Stimulated activated CD8-positive, alpha-beta memory T cell treated with anti-CD3 and anti-CD28 coated beads, Interleukin-15, amount 100 ng/mL, for 4 hours (primary cell): ENCODE data around the gene UBD.

Experiments used
- DNase-seq, 2 donors: peaks; one replicate each; pipeline ENCODE4 v3.0.0-alpha.2; 2020; ENCODE audit warnings: low read depth in 2 of 2

UBD gene

DNA sequence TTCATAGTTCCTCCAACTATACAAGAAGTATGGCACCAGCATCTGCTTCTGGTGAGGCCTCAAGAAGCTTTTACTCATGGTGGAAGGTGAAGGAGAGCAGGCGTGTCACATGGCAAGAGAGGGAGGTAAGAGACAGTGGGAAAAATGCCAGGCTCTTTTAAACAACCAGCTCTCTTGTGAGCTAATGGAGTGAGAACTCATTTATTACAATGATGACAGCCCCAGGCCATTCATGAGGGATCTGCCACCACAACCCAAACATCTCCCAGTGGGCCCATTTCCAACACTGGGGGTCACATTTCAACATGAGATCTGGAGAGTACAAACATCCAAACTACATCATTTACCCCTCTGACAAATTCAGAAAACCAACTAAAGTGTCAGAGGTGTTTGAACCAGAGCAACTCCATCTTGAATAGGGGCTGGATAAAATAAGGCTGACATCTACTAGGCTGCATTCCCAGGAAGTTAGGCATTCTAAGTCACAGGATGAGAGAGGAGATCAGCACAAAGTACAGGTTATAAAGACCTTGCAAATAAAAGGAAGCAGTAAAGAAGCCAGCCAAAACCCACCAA, 2.2 kb upstream of the UBD start:
- DNase-seq = no peak

DNA sequence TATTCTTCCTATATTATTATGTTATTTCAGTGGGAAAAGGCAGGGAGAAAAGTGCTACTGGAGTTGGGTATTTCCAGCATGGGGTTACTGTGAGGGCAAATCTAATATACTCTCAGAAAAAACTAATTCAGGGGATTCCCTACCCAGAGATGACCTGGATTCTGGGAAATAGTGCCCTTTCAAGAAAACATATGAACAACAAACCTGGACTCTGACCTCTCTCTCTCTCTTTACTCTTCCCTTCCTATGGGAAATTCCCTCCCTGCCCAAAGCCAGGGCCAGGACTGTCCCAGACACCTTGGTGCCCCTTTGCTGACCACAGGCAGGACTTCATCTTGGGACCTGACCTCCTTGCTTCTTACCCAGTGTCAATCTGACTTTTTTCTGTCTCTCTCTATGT, 1.6 kb upstream of the UBD start:
- no peak for DNase-seq

DNA sequence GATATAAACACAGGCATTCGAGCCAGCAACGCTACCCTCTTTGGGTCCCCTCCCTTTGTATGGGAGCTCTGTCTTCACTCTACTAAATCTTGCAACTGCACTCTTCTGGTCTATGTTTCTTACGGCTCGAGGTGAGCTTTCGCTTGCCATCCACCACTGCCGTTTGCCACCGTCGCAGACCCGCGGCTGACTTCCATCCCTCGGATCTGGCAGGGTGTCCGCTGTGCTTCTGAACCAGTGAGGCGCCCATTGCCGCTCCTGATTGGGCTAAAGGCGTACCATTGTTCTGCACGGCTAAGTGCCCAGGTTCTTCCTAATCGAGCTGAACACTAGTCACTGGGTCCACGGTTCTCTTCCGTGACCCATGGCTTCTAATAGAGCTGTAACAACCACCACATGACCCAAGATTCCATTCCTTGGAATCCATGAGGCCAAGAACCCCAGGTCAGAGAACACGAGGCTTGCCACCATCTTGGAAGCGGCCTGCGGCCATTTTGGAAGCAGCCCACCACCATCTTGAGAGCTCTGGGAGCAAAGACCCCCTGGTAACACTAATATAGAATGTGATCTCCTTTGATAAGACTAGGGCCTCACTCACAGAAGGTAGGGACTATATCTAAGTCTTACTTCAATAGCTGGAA, 973 bp downstream of the UBD start:
- no peak for DNase-seq

DNA sequence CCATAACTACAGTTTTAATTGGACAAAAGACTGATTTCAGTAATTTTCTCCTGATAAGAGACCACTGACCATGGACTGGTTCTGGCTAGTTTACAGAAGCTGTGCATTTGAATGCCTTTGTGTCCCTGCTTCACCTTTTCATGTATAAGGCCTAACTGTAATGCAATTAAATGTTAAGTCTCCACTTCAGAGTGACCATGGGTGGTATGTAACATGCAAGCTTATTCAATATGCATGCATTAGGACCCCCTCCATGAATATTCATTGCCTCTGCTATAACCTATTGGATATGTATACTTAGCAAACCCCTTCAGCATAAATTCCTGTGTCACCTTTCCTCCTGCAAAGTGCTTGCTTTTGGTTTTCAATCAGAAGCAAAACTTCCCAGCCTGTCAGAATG, 2.2 kb downstream of the UBD start:
- DNase-seq = no peak

DNA sequence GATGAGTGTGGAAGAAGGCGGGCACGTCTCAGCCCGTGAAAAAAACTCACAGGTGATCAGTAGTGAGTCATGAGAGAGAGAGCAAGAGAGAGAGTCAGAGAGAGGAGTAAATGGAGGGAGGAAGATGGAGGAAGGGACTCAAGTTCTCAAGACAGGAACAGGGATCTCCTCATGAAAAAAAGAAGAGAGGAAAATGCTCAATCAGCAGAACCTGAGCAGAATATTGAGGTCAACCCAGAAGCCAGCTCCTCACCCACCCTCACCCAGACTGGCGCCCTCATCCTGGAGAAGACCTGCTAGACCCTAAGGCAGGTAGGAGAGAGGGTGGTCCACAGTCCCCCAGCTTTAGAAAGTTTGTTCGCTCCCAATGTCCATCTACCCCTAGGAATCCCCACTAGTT, 4.8 kb downstream of the UBD start:
- no peak for DNase-seq

DNA sequence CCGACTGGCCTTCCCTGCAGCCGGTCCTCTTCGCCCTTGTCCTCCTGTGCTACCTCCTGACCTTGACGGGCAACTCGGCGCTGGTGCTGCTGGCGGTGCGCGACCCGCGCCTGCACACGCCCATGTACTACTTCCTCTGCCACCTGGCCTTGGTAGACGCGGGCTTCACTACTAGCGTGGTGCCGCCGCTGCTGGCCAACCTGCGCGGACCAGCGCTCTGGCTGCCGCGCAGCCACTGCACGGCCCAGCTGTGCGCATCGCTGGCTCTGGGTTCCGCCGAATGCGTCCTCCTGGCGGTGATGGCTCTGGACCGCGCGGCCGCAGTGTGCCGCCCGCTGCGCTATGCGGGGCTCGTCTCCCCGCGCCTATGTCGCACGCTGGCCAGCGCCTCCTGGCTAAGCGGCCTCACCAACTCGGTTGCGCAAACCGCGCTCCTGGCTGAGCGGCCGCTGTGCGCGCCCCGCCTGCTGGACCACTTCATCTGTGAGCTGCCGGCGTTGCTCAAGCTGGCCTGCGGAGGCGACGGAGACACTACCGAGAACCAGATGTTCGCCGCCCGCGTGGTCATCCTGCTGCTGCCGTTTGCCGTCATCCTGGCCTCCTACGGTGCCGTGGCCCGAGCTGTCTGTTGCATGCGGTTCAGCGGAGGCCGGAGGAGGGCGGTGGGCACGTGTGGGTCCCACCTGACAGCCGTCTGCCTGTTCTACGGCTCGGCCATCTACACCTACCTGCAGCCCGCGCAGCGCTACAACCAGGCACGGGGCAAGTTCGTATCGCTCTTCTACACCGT, 6.1 kb downstream of the UBD start:
- DNase-seq = no peak

DNA sequence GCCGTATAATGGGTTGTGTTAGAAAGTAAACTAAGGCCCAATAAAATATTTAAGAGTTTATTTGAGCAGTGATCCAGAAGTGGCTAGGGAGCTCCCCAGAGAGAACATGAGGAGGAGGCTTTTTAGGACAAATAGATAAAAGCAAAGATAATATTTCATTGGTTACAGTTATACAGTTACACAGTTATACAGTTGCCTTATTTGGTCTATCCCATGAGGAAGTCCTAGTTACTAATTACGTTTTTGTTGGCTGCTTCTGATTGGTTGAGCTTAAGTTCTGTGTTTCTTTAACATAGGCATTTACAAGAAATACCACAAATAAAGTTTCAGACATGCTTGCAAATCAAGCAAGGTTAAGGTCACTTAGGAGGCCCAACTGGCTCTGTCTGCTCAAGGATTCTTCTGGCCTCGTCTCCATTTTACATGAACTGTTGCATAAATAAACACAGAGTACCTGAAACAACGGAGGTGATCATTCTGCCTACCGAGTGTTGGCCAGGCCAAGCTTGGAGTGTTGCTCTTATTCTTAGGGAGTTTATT, 7.0 kb downstream of the UBD start:
- no peak for DNase-seq

DNA sequence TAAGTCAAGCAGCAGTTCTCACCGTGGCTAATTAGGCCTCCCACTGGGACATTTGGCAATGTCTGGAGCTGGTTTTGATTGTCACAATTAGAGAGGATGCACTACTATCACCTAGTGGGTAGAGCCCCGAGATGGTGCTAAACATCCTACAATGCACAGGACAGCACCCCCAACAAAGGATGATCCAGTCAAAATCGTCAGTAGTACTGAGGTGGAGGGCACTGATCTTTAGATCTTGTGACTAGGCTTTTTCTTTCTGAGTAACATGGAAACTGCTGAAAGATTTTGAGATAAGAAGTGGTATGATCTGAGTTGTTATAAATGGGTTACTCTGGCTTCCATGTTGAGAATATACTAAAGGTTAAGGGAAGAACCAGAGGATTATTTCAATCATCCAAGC, 12.0 kb downstream of the UBD start:
- no peak for DNase-seq

DNA sequence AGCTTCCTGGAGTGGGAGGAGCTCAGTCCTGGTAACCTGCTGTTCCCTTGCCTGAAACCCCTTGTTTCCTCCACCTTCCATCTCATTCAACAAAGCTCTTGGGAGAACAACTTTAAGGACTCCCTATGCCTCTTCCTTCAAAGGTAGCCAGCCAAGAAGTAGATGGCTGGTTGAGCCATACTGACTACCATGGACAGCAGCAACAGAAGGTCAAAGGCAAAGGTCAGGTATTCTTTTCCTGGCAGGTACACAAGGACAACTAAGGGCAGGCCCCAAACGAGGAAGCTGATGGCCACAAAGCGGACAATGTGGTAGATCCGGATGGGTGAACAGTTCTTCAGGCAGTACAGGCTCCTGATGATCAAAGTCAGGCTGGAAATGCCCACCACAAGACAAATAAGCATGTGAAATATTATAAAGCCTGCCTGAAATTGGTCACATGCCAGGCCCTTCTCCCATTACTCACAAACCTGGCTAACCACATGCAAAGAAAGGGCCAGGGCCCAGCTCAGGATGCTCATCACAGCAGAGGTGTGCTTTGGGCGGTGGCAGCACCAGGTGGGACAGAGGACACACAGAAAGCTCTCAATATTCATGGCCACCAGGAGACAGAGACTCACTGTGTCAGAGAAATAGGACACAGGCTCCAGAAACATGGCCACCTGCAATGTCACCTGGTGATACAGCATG, 21.7 kb downstream of the UBD start:
- DNase-seq = no peak

DNA sequence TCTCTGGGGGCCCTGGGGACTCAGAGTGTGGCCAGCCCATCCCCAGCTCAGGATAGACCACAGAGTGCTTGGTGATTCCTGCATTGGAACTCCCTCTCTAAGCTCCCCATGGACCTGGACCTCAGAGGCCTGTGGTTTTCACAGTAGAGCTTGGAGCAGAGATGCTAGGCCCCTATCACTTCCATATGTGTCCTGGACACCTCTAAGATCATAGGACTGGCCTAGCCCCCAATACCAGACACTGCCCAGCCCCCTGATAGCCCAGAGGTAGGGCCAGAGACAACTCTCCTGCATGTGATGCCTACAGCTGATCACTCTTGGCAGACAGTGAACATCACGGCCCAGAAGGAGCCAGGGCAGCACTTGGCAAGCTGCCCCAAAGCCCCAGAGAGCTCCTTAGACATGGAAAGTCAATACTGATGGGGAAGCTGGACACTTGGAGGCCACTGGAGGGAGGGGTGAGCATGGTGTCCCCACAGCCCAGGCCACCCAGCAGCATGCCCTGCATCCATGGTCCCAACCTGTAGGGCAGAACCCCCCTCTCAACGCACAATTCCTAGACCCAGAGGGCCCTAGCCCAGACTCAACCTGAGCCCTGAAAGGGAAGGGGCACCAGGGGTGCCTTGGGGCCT, 27.1 kb downstream of the UBD start:
- DNase-seq = no peak

DNA sequence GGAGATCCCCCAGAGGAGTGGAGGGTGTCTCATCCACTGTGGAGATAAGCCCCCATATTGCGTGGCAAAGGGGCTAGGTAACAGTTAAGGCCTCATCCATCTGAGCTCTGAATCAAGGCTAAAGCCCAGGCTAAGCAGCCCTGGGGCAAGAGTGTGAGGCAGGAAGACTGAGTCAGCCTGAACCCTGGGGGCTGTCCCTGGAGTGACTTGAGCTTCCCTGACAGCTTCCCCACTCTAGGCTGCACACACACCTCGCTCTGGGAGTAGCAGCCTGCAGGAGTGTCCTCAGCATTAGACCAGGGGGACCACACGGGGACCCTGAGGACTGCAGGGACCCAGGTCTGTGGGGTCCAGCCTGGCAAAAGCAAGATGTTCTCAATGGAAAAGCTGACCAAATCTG, 27.9 kb downstream of the UBD start:
- DNase-seq = no peak

DNA sequence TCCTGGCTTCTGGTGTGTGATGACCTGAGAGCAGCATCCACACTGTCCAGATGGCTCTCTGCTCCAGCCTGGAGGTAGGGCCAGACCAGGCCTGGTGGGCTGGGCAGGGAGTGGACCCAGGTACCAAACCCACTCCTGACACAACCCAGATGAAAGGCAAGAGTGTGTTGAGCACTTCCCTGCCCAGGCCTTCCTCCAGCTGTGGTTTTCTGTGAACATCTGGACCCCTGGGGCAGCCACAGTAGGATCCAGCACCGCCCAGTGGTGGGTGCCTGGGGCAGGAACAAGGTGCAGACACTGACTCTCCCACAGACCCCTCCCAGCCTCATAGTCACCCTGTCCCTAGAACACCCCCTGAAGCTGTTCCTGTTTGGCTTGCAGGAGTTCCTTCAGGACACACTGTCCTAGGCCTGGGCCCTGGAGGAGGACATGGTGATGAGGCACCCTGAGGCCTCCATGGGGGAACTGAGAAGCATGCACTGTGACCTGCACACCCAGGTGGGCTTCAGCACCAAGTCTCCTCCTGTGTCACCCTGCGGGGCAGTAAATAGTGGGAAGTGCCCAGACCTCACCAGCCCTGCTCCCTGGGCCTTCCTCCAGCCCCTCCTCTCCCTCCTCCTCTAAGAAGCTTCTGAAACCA, 28.7 kb downstream of the UBD start:
- DNase-seq = no peak

DNA sequence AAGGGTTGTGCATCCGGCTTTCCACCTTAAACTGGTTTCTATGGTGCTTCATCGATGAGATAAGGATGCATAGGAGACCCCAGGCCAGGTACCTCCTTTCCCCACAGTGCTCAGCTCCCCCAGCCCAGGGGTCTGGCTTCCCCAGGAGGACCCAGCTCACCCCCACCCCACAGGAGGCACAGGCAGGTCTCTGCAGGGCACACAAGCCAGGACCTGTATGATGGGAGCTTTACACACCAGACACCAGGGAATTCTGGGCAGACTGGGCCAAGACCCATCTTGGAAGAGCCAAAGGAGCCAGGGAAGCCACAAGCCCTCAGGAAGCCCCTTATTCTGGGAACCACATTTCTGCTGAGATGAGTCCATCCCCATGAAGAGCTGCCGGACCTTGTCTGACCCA, 29.6 kb downstream of the UBD start:
- DNase-seq = no peak

DNA sequence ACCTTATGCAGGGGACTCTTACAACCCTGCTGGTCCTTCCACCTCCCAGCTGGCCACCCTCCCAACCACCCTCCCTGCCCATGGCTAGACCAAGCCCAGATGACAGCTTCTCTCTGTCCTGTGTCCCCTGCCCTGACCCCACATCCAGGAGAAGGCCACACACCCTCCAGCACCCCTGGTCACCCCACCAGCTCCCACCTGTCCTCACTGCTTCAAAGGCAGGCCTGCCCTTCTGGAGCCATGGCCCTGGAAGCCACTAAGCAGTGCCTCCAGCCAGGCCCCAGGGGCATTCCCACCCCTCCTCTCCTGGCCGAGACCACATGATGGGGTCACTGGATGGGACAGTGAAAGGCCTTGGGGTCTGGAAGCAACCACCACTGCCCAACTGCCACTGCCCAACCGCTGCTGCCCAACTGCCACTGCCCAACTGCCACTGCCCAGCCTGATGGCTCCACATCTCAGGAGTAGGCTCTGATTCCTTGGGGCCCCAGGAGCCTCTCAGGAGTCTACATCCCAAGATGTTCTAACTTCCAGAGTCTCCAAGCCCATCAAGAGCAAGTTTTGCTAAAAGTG, 30.5 kb downstream of the UBD start:
- DNase-seq = no peak

DNA sequence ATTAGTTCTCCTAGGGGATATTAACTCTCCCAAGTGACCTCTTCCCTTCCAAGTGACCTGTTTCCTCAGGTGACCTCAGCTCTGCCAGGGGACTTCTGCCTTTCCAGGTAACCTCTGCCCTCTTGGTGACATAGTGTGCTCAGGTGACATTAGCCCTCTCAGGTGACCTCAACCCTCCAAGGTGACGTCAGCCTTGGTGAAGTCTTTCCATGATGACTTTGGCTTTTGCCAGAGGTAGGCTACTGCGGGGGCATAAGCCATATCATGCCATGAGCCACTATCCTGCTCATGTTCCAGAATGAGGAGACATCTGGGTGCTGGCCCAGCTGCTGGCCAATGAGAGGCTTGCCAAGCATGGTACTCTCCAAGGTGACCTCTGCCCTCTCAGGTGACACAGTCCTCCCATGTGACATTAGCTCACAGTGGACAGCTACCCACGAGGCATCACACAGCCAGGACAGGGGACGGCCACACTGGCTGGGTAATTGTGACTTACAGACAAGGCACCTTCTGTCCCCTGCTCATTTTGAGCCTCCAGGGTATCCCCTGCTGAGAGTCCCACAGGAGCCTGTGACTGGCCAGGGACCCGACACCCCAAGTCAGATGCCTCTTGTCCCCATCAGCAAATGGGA, 31.1 kb downstream of the UBD start:
- no peak for DNase-seq

DNA sequence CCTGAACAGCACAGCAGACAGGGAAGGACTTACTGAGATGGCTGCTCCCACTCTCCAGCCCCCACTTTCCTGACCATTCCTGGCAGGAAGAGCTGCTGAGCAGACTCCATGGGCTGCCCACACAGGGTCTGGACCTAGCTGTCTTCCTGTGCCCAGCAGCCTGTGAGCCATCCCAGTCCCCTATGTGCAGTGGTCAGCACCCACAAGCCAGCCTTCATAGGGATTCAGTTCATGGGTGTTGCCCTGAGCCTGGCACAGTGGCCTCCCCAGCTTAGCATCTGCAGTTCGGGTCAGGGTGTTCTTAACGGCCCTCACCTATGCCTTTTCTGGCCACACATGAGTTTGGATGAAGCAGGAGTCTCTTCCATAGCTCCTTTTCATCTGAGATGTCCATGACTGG, 32.0 kb downstream of the UBD start:
- no peak for DNase-seq

DNA sequence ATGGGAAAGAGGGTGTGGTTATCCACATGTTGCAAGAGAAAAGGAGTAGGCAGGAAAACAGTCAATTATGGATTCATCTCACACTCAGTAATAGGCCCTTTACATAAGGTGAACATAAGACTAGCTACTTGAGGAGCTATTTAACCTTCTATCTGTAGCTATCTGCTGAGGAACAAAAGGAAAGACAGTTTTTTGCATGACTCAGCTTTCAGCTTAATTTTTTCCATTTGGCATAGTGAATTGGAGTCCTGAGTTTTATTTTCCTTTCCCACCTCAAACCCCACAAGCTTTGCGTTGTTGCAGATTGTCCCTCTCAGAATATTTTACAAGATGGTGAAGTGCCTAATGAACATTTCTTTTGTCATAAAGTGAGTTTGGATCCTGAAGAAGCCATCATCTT, 32.4 kb downstream of the UBD start:
- no peak for DNase-seq

DNA sequence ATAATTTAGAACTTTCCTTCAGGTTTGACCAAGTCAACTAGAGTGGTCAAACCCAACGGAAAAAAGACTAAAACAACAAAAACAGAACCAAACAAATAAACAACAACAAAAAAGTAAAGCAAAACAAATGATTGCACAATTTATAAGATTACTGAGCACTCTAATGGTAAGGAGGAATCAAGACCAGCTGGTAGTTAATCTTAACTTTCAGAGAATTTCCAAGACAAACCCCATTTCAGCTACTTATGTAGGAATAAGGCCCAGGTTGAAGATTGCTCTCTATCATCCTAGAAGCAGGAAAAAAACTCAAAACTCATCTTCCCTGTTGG, 34.3 kb downstream of the UBD start:
- no peak for DNase-seq

DNA sequence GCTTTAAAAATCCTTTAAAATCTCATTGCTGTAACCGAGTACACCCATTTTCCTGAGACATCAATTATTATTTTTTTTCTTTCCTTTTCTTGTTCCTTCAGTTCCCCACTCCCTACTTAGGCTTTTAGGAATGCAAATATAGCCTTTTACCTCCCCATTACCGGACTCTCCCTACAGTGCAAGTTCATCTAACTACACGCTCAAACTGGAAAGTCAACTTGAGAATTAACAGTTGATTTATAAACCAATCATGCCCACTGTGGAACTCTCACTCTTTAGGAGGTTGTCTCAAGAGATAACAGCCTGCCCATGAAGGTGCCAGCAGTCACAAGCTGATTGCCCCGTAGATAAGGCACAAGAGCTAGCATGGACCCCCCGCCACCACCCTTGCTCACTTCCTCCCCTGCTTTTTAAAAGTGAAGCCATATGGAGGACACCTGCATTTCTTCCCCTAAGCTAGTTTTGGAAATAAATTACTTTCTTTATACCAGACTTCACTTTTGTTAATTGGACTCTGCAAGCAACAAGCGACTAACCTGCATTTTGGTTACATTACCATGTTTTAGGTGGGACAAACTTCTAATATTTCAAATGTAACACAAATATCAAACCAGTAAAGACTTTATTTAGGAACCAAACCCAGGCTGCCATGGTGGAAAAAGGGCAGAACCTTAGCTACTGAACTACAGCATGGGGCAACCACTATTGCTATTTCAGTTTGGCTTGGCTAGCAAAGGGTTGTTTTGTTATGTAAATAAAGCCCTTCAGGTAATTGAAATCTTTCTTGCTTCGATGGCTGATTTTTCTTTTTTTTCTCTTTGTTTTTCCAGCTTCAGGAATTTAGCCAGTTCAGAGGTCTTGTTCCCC, 34.9 kb downstream of the UBD start:
- no peak for DNase-seq

DNA sequence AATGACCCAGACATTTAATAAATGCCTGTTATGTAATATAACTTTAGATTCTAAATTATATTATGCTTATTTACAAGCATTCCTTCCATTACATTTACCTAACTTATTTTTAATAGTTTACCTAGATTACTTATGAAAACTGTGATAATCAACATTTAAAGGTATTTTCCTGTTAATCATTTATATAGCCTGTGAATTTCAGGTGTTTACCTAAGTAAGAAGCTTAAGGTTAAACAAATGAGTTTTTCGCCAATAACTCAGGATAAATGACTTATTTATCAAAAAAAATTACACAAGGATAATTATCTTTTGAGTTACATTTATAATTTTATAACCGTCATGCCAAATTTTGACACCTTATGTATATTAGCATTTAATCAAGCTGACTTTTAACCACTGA, 35.5 kb downstream of the UBD start:
- DNase-seq = no peak
